Fibroblast of skin of left biceps (primary cell): ENCODE results near the gene IZUMO4.
"Not testable (repeated sequence)": the region's sequence is repeated elsewhere in the genome, so short reads cannot be mapped to it uniquely, and the experiment has no call there.

Experiments
- DNase-seq, 2 experiments: peaks; one replicate each; pipeline ENCODE4 v3.0.0-alpha.2; 2013; ENCODE audit warnings: low read depth in 2 of 2

IZUMO4 gene

GRCh38 chr19:2123682-2124387 lies 27.1 kb downstream of the IZUMO4 start:
- no peak for DNase-seq

GRCh38 chr19:2126879-2127518 lies 30.3 kb downstream of the IZUMO4 start:
- DNase-seq, result no peak

- no peak for DNase-seq
Observed at GRCh38 chr19:2127758-2128157, 31.0 kb downstream of the IZUMO4 start.

GRCh38 chr19:2128252-2128651 lies 31.5 kb downstream of the IZUMO4 start:
- not testable (repeated sequence) for DNase-seq

GRCh38 chr19:2129022-2129421 lies 32.3 kb downstream of the IZUMO4 start:
- no peak for DNase-seq

- no peak for DNase-seq
Observed at GRCh38 chr19:2129486-2129885, 32.8 kb downstream of the IZUMO4 start.

GRCh38 chr19:2129892-2130770 lies 33.4 kb downstream of the IZUMO4 start:
- no peak for DNase-seq

GRCh38 chr19:2131012-2131975 lies 34.6 kb downstream of the IZUMO4 start:
- DNase-seq, result not testable (repeated sequence)

- no peak for DNase-seq
Observed at GRCh38 chr19:2132191-2132590, 35.5 kb downstream of the IZUMO4 start.

GRCh38 chr19:2132731-2133490 lies 36.2 kb downstream of the IZUMO4 start:
- no peak for DNase-seq

GRCh38 chr19:2135474-2136402 lies 39.0 kb downstream of the IZUMO4 start:
- no peak for DNase-seq

GRCh38 chr19:2136796-2137195 lies 40.1 kb downstream of the IZUMO4 start:
- no peak for DNase-seq

- no peak for DNase-seq
Observed at GRCh38 chr19:2138061-2138728, 41.5 kb downstream of the IZUMO4 start.

- DNase-seq, result no peak
Observed at GRCh38 chr19:2139385-2140137, 42.8 kb downstream of the IZUMO4 start.

- no peak for DNase-seq
Observed at GRCh38 chr19:2140138-2140569, 43.4 kb downstream of the IZUMO4 start.

GRCh38 chr19:2142173-2142829 lies 45.6 kb downstream of the IZUMO4 start:
- DNase-seq, result no peak

GRCh38 chr19:2144190-2144589 lies 47.5 kb downstream of the IZUMO4 start:
- DNase-seq, result no peak

GRCh38 chr19:2145831-2146241 lies 49.1 kb downstream of the IZUMO4 start:
- DNase-seq, result no peak
